Fibroblast of skin of right quadriceps (primary cell): ENCODE data around the gene EIF2S1.
"Not testable (repeated sequence)": the region's sequence is repeated elsewhere in the genome, so short reads cannot be mapped to it uniquely, and the experiment has no call there.

ENCODE experiments used
- DNase-seq: peaks from one replicate; pipeline ENCODE4 v3.0.0-alpha.2; 2013

Gene EIF2S1

DNA sequence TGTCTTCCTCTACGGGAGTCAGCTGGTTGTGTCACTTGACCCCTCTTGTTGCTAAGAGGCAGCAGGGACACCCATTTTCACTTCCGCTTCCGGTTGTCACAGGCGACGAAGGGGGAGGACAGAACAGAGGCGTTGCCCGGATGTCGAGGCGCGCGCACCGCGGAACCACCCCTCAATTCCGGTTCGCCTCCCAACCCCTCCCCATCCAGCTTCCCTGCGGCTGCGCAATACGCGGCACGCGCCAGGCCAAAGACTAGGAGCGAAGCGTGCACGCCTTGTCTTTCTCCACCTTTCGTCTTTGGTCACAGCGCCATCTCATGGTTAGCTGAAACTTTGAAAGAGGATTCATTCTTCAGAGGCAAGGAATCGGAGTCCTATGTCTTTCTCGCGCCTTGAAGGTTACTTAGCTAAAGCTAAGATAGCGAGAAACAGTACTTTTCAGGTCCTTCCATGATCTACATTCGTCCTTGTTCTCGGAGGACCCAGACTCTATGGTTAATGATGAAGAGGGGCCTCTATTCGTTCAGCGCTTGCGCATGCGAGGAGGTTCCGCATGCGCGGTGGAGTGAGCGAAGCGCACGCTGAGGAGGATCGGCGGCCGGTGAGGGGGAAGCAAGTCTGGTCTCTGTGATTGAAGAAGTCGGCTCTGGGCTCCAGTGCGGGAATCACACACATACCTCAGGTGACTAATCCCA is at the start of gene EIF2S1, which contains the start of gene ATP6V1D:
TSS of gene EIF2S1 (plus strand) at position 554 of the 695 bp plus-strand sequence. CDS start 4,440 bp downstream, outside the sequence.
TSS of gene ATP6V1D (minus strand) at position 30 of the 695 bp plus-strand sequence. CDS start 106 bp downstream, outside the sequence.
- DNase-seq: peak; percentile 99

DNA sequence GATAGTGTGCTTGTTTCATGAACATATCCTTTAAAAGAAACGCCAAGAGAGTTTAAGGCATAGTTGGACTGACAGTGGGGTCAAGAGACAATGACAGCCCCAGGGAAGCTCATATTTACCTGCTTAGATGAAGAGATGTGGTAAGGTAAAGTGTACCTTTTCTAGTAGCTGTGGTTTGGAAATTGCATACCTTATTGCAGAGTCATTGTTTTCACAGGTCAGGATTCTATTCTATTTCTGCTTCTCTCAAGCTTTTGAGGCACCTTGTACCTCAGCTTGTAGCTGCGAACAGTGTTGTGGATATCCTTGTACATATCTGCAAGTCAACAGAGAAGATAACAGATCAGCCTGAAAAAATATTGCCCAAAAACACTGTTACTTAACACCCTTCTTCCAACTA is 48.3 kb upstream of the EIF2S1 start:
- DNase-seq: no peak

DNA sequence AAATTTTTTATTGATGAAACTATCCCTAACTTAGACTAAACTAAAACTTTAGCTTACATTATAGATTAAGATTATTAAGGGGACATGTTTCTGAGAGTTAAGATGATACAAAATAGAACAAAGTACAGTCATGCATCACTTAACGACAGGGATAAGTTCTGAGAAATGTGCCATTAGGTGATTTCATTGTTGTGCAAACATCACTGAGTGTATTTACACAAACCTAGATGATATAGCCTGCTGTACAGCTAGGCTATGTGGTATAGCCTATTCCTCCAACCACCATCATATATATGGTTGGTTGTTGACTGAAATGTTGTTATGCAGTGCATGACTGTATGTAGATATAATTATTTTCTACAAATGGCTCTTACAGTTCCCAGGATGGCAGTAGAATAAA is 47.0 kb upstream of the EIF2S1 start:
- no peak for DNase-seq

DNA sequence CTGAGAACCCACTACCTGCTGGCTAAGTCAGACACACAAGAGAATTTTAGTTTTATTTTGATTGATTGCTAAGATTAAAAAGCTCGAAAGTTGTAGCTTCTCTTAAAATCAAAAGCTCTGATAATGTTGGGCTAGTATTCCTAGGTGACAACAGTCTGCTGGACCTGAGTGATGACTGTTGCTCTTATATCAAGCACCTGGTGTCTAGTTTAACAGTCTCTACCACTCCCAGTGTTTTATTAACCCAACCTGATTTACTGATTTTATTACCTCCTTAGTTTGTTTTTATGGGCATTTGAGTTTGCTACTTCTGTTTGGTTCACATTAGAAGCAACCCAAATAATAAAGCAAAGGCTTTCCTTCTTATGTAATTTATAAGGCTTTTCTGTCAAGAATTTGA is 42.3 kb upstream of the EIF2S1 start:
- DNase-seq: no peak

DNA sequence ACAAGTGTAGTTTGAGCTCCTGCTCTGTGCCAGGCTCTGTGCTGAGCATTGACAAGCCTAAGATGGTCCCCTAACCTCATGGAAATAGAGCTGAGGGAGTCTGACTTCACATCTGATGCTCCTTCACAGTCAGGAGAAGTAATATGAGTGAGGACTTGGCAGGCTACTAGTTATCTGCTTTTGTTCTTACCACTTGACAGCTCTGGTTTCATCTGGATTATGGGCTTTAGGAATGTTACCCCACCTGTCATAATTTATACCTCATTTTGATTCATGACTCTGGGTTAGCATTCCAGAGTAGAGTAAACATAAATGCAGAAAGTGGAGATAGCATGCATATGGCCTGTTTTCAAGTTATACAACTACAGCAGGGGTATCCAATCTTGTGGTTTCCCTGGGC is 41.0 kb upstream of the EIF2S1 start:
- peak; percentile 58 for DNase-seq

DNA sequence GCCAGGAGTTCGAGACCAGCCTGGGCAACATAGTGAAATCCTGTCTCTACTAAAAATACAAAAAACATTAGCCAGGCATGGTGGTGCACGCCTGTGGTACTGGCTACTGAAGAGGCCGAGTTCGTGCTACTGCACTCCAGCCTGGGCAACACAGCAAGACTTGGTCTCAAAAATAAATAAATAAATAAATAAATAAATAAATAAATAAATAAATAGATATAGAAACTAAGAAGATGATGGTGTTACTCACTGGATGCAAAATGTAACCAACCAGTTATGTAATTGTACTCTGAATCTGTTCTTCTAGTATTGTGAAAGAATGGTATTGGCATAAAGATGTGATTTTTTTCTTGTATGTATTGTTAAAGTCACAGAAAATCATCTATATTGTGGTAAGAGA is 30.5 kb upstream of the EIF2S1 start:
- DNase-seq: not testable (repeated sequence)

DNA sequence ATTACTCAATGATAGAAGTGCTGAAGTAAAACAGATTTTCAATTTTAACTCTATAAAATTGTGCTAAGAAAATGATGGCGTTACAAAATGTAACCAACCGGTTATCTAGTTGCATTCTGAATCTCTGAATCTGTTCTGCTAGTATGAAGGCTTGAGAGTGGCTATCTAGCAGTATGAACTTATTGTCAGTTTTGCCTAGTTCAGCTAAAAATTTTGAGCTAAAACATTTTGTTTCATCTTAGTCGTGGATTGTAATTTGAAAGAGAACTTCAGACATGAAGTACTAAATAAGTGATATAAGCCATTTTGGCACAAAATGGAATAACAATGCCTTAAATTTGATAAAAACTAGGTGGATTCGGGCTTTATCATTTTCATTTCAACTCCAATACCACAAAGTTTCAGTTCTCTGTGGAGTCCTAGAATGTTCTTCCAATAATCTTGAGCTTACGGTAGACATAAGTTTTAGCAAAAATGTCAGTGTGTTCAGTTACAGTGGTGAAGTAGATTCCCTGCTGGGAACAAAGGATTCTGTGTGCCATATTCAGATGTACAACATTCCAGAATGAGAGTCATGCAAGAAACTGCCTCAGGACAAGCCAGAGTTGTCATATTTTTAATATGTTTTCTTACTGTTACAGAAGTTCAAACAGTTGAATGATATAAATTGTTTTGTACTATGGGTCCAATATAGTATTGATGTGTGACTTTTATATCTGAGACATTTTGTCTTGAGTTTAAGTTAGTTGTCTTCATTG is 28.6 kb upstream of the EIF2S1 start:
- DNase-seq: peak; percentile 13

DNA sequence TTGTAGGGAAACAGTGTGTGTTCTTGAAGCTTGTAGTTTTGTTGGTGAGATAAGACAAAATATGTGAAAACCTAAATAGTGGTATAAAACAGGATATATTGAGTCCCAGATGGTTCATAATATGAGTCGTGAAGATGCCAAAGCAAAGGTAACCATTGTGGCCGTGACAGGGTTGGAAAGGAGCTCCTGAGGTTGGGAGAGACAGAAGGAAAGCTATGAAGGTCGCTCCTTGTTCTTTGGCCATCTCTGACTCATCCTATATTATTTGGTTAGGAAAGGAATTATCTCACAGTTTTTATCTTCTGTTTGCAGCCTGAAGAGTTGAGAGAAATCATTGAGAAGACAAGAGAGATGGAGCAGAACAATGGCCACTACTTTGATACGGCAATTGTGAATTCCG is 27.7 kb upstream of the EIF2S1 start:
- no peak for DNase-seq

DNA sequence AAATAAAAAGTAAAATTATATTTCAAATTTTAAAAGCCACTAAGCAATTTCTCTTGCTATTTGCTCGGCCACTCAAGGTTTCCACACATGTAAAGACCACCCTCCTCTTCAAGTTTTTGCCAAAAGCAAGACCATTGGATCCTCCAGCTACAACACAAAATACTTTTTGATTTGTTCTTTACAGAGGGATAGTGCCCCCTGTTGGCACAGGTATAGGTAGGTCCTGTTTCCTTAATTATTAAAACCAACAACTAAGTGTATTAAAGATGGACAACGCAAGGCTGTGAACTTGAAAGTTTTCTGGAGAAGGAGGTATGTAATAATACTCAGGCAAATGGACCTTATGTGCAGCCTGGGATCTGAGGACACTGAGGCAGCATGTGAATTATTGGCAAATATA is 24.3 kb upstream of the EIF2S1 start:
- DNase-seq: no peak

DNA sequence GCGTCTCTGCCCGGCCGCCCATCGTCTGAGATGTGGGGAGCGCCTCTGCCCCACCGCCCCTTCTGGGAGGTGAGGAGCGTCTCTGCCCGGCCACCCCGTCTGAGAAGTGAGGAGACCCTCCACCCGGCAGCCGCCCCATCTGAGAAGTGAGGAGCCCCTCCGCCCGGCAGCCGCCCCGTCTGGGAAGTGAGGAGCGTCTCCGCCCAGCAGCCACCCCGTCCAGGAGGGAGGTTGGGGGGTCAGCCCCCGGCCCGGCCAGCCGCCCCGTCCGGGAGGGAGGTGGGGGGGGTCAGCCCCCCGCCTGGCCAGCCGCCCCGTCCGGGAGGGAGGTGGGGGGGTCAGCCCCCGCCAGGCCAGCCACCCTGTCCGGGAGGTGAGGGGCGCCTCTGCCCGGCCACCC is 18.9 kb upstream of the EIF2S1 start:
- DNase-seq: not testable (repeated sequence)

DNA sequence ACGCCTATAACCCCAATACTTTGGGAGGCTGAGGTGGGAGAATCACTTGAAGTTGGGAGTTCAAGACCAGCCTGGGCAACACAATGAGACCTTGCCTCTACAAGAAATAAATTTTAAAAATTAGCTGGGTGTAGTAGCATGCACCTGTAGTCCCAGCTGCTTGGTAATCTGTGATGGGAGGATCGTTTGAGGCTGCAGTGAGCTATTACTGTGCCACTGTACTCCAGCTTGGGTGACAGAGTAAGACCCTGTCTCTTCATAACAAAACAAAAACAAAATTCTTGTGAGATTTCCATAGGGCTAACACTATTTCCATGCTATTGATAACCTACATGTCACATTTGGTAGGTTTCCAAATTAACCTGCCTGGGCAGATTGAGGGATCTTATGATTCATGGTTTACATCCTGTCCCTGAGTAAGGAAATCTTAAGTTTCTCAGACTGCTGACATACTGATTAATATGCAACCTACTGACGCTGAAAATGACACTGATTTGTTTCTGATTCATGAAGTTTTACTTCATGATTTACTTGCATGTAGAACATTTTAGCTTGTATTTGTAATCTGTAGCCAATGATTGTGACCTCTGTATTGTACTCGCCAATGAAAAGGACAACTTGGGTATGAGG is 16.4 kb upstream of the EIF2S1 start:
- no peak for DNase-seq

DNA sequence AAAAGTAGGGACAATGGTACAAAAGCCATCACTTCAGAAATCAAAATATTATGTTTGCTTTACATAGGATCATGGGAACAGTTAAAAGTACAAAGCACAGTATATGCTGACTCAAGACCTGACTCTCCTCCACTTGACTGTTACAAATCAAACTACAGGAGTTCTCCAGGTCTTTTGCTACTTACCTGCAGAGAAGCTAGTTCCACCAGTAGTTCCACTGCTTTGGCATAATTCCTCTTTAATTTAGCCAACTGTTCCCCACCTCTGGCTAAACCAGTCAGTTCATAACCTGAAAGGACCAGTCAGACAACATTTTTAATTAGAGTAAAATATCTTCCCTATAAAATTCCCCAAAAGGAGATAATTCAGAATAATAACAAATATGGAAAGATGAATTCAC is 14.5 kb upstream of the EIF2S1 start:
- DNase-seq: no peak

DNA sequence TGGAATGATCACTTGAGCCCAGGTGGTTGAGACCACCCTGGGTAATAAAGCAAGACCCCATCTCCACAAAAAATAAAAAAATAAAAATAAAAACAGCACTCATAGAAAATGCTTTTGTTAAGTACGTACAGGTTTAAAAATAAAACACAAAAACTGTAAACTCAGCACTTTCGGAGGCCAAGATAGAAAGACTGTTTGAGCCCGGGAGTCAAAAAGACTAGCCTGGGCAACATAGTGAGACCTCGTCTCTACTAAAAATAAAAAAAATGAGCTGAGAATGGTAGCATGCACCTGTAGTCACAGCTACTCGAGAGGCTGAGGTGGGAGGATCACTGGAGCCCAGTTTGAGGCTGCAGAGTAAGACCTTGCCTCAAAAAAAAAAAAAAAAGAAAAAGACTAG is 8.1 kb upstream of the EIF2S1 start:
- no peak for DNase-seq

DNA sequence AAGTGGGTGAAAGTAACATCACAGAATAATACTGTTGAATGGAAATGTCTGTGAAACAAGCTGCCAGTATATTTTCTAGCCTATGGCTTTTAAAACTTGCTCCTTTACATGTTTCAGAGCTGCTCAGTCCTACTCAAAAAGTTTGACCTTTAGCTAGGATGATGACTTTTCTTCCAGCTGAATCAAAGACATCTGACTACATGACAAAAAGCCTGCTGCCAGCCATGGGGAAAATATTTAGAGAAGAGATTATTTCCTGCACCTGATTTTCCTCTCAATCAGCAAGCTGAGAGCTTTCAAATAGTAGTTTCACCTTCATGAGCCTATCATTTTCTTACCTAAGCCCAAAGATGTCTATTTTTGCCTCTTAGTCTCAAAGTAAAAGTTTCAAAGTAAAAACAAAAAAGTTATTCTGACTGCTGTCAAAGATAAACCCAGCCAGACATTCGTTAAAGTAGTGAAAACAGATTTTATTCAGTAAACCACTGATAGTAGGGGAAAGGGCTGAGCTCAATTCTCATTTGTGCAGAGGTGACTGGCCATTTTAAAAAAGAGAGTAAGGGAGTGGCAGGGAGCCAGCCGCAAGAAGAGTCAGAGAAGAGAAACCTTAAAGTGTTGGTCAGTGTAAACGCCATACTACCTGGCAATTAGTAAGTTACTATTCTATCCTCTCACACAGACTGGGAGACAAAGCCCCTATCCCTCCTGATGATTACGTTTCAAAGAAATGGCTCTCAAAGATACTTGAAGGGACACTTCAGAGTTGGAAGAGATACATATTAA is 2.8 kb upstream of the EIF2S1 start:
- no peak for DNase-seq

DNA sequence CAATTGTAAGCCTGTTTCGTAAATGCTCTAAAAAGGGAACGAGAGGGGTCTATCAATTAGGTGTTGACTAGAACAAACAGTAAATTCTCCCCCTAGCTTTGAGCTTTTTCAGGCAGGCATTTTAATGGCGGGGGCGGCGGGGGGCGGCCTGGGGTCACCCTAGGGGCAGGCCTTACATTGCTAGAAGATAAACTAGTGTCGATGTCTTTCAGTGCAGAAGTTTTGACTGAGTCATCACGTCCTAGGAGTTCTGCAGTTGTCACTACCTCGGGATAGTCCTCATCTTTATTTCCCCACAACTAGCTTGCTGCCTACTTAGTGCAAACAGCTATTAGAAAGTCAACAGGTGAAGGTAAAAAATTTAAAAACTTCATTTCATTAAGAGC is 2.2 kb upstream of the EIF2S1 start:
- DNase-seq: peak; percentile 13

DNA sequence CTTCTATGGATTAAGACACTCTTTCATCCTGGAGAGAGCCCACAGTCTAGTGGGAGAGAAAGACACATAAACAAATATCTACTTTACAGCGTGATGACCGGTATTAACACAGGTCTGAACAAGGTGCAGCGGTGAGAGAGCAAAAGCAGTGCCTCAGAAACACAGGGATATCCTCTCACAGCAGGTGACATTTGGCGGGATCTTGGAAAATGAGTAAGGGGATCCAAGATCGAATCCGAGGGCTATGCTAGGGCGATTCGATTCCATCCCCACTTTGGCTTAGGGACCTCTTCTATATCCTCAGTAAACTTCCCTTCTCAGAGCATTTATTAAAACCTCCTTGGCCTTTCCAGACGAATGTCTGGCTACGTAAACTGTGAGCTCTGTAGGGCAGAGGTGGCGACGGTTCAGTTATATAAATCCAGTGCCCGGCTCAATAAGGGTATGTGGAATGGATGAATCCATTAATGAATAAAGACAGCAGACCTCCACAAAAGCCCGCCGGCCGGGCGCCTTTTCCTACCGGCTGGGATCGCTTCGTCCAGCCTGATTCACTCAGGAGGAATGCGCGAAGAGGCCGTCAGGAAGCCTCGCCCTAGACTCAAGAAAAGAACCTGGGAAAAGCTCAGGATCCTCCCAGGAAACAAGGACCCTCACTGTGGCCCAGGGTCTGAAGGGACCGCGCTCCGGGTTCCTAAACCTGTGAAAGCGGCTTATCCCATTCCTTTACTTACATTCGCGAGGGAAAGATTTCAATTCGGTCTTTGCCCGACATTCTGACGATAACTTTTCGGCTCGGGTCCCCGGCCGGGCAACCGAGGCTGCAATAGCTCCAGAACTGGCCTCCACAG is 979 bp upstream of the EIF2S1 start:
- peak; percentile 62 for DNase-seq

DNA sequence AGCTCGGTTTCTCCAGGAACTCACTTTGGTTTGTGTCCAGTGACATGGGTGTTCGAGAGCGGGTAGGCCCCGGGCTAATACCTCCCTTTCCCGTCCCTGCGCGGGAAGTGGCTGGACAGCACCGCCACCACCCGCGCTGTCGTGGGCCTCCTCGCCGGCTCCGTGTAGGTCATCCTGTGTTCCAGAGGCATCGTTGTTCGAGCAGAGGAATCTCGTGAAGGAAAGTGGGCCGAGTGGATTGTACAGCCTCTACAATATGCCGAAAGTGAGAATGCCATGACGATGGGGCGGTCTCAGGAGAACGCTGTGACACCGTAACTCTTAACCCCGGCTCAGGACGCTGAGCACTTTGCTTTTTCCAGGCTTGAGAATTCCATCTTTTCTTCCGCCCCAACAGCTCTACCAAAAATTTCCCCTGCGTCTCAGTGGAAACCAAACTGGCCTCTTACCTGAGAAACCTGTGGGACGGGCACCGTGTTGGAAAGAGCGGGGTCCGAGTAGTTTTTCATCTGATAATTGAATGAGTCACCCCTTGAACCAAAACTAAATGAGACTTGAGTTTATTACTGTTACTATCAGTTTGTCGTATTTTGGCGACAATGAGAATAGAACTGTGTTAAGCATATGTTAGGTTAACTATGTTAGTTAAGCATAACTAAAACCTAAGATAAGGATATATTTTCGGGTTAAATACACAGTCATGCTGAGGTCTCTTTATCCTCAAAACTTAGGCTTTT is 510 bp downstream of the EIF2S1 start:
- DNase-seq: no peak

DNA sequence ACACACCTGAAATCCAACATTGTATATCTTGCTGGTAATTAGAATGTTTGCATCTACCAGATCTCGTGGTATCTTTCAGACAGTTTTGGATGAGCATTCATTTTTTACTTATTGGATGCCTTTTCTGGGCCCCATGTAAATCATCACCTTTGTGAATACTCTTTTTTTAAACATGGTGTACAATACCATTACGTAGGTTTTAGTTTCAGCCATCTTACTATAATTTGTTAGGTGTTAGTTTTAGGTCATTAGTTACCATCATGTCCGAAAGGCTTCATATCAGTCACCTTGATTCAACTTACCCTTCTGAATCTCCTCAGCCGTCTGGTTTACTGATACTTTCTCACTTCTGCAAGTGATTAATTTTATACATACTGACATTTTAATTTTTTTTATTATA is 5.3 kb downstream of the EIF2S1 start:
- no peak for DNase-seq

DNA sequence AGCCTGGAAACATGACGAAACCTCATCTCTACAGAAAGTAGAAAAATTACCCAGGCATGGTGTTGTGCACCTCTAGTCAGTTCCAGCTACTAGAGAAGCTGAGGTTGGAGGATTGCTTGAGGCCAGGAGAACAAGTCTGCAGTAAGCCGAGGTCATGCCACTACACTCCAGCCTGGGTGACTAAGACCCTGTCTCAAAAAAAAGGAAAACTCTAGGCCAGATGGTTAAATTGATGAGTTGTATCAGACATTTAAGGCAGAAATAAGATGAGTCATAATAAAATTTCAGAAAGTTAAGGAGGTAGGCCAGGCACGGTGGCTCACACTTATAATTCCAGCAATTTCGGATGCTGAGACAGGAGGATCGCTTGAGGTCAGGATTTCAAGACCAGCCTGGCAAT is 10.7 kb downstream of the EIF2S1 start:
- no peak for DNase-seq

DNA sequence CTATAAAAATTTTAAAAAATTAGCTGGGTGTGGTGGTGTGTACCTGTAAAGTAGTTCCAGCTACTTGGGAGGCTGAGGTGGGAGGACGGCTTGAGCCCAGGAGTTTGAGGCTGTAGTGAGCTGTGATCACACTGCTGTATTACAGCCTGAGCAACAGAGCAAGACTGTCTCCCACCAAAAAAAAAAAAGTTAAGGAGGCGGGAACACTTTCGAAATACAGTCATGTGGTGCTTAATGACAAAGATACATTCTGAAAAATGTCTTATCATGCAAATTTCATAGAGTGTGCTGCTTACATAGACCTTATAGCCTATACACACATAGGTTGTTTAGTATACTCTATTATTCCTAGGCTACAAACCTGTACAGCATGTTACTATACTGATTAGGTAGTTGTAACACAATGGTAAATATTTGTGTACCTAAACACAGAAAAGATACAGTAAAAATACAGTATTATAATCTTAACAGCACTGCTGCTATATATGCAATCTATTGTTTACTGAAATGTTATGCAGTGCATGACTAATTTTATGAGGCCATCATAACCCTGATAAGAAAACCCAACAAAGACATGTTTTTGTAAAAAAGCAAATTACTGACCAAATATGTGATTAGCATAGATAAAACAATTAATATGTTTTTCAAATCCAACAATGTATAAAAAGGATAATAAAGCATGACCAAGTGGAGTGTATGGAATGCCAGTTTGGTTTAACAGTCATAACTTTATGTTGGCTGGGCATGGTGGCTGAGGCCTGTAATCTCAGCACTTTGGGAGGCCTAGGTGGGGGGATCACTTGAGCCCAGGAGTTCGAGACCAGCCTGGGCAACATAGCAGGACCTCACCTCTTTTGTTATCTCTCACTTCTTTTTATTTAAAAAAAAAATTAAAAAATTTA is 11.4 kb downstream of the EIF2S1 start:
- no peak for DNase-seq
